Stimulated activated effector memory CD8-positive, alpha-beta T cell treated with anti-CD3 and anti-CD28 coated beads, Interleukin-12 subunit alpha, Interleukin-12 subunit beta, amount 100 ng/mL, for 72 hours (primary cell): ENCODE data around the gene ANKS1B.
"Not testable (repeated sequence)": the region's sequence is repeated elsewhere in the genome, so short reads cannot be mapped to it uniquely, and the experiment has no call there.

ENCODE experiments used
- ATAC-seq: fragments of 150-1000 bp; cut with Tn5 transposase; 2 replicates; pipeline ENCODE4 v1.10.0; 2021
- DNase-seq, 2 donors: peaks; one replicate each; pipeline ENCODE4 v3.0.0; 2021 to 2022; ENCODE audit warnings: low spot score in 2 of 2
- H3K27ac Mint-ChIP-seq: one replicate; pipeline ENCODE4 v1.8.0; 2022; ENCODE audit warnings: mild to moderate bottlenecking, mixed read lengths
- H3K36me3 Mint-ChIP-seq: one replicate; pipeline ENCODE4 v1.8.0; 2022; ENCODE audit warnings: mild to moderate bottlenecking, mixed read lengths
- H3K4me1 Mint-ChIP-seq: one replicate; pipeline ENCODE4 v1.8.0; 2022; ENCODE audit warnings: mixed read lengths
- H3K4me3 Mint-ChIP-seq: one replicate; pipeline ENCODE4 v1.8.0; 2022; ENCODE audit warnings: mild to moderate bottlenecking, mixed read lengths
- H3K9me3 Mint-ChIP-seq: one replicate; pipeline ENCODE4 v1.8.0; 2022; ENCODE audit warnings: mixed read lengths

Gene ANKS1B

GRCh38 chr12:99670635-99671034, 314.1 kb downstream of the ANKS1B start:
- no peak for DNase-seq

GRCh38 chr12:99658671-99659349, 325.9 kb downstream of the ANKS1B start:
- Mint-ChIP-seq H3K9me3 (peaks cover 4% of the 10 kb centered on the region), H3K27ac (no peak overlapping the region), H3K36me3 (no peaks in the 10 kb centered on the region), H3K4me3 (no peak overlapping the region), H3K4me1 (no peaks in the 10 kb centered on the region)
- DNase-seq (no peak), ATAC-seq (no peak)

More at GRCh38 chr12:99670635-99671034, 314.1 kb downstream of the ANKS1B start:
- Mint-ChIP-seq H3K27ac (no peak overlapping the region), H3K4me3 (no peak overlapping the region), H3K36me3 (no peaks in the 10 kb centered on the region), H3K9me3 (peaks cover 13% of the 10 kb centered on the region), H3K4me1 (no peaks in the 10 kb centered on the region)
- no peak for ATAC-seq

GRCh38 chr12:99649551-99649950, 335.2 kb downstream of the ANKS1B start:
- Mint-ChIP-seq H3K4me3 (no peak overlapping the region), H3K4me1 (no peaks in the 10 kb centered on the region), H3K9me3 (no peaks in the 10 kb centered on the region), H3K27ac (no peak overlapping the region), H3K36me3 (no peaks in the 10 kb centered on the region)
- ATAC-seq (peak; percentile 31), DNase-seq (no peak)

DNA sequence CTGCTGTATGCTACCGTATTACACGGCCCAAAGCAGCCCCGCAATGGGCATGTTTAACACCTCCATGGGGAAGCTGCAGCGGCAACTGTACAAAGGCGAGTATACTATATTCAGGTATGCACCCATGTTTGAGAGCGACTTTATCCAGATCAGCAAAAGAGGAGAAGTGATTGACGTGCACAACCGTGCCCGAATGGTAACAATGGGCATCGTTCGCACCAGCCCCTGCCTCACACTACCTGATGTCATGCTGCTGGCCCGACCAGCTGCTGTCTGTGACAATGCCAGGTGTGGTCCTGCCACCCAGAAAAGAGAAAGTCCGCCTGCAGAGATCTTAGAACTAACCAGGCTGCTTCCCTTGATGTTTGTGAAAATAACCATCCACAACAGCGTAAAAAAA, 336.6 kb downstream of the ANKS1B start:
- ATAC-seq (no peak), DNase-seq (no peak)
- no peaks in the 10 kb centered on the region for H3K36me3 Mint-ChIP-seq
- no peak overlapping the region for H3K27ac Mint-ChIP-seq
- no peaks in the 10 kb centered on the region for H3K4me1 Mint-ChIP-seq
- peaks cover 6% of the 10 kb centered on the region for H3K9me3 Mint-ChIP-seq
- H3K4me3 Mint-ChIP-seq = no peak overlapping the region

GRCh38 chr12:99647453-99647852, 337.3 kb downstream of the ANKS1B start, which contains the start of gene GARIN6:
GARIN6 (plus strand) TSS chr12:99647753; CDS start chr12:99648175, 422 bp downstream.
- Mint-ChIP-seq H3K36me3 (no peaks in the 10 kb centered on the region), H3K27ac (no peak within 1 kb of the TSS), H3K4me1 (no peaks in the 10 kb centered on the region), H3K9me3 (peaks cover 9% of the 10 kb centered on the region), H3K4me3 (no peak within 1 kb of the TSS)
- ATAC-seq (no peak), DNase-seq (no peak)

DNA sequence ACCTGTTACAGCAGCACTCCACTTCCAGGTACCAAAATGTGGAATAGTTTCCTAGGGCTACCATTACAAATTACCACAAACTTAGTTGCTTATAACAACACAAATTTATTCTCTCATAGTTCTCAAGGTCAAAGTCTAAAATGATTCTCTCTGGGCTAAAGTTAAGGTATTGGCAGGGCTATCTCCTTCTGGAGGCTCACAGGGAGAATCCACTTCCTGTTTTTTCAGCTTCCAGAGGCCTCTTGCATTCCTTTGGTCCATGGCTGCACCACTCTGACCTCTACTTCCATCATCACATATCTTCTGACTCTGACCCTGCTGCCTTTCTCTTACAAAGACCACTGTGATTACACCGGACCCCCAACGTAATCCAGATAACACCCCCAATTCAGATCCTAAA, 340.1 kb downstream of the ANKS1B start:
- ATAC-seq (no peak), DNase-seq (no peak)
- no peaks in the 10 kb centered on the region for H3K36me3 Mint-ChIP-seq
- H3K4me1 Mint-ChIP-seq = no peaks in the 10 kb centered on the region
- H3K9me3 Mint-ChIP-seq = peaks cover 9% of the 10 kb centered on the region
- H3K27ac Mint-ChIP-seq = no peak overlapping the region
- no peak overlapping the region for H3K4me3 Mint-ChIP-seq

GRCh38 chr12:99627459-99627858, 357.3 kb downstream of the ANKS1B start:
- Mint-ChIP-seq H3K4me1 (no peaks in the 10 kb centered on the region), H3K4me3 (no peak overlapping the region), H3K36me3 (no peaks in the 10 kb centered on the region), H3K9me3 (peaks cover 12% of the 10 kb centered on the region), H3K27ac (no peak overlapping the region)
- DNase-seq (no peak), ATAC-seq (no peak)

DNA sequence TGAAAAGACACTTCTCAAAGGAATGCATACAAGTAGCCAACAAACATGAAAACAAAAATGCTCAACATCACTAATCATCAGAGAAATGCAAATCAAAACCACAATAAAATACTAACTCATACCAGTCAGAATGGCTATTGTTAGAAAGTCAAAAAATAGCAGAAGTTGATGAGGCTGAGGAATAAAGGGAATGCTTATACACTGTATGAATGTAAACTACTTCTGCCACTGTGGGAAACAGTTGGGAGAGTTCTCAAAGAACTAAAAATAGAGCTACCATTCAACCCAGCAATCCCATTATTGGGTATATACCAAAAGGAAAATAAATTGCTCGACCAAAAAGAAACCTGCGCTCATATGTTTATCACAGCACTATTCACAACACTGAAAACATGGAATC, 360.1 kb downstream of the ANKS1B start:
- H3K27ac Mint-ChIP-seq, H3K4me1 Mint-ChIP-seq, H3K4me3 Mint-ChIP-seq, DNase-seq, H3K36me3 Mint-ChIP-seq, ATAC-seq: not testable (repeated sequence)
- H3K9me3 Mint-ChIP-seq = peaks cover 15% of the 10 kb centered on the region

- Mint-ChIP-seq H3K27ac (no peak overlapping the region), H3K36me3 (no peaks in the 10 kb centered on the region), H3K4me1 (no peaks in the 10 kb centered on the region), H3K9me3 (peaks cover 21% of the 10 kb centered on the region), H3K4me3 (no peak overlapping the region)
- ATAC-seq (no peak), DNase-seq (no peak)
Measured at GRCh38 chr12:99620159-99620479, 364.6 kb downstream of the ANKS1B start.

- DNase-seq = no peak
- no peak for ATAC-seq
- Mint-ChIP-seq H3K36me3 (no peaks in the 10 kb centered on the region), H3K4me3 (no peak overlapping the region), H3K4me1 (no peaks in the 10 kb centered on the region), H3K9me3 (peaks cover 24% of the 10 kb centered on the region), H3K27ac (no peak overlapping the region)
Measured at GRCh38 chr12:99619389-99620158, 365.2 kb downstream of the ANKS1B start.

DNA sequence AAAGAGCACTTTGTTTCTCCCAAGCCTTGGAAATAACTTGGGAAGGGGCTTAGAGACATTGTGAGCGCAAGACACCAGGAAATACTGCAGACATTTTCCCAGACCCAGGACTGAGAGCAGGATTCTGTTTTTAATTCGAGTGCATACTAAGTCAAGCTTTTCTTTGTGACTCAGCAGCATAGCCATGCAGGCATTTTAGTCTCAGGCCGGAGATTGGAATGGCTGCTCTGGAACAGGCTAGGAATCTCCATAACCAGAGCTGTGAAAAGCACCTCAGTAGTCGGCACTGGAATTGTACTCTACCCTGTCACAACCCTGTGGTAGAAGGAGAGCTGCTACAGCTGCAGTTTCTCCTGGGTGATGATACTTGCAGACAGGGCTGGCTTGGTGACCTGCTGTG, 366.1 kb downstream of the ANKS1B start:
- ATAC-seq = no peak
- DNase-seq = no peak
- H3K4me1 Mint-ChIP-seq = no peaks in the 10 kb centered on the region

DNA sequence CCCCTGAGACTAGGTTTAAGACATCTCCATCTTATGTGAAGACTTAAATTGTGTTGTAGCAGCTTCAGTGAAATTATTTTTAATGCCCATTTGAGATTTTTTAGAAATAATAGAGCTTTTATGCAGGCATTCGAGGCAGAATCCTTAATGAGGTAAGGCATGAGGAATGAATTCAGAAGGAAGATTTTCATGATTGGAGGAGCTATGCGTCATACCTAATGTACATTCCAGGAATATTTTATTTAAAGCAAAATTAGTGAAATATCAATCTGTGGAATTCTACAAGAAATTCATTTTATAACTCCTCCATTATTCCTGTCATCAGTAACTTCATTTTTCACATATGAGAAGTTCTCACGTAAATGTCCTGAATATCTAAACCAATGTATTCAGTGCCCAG, 373.1 kb downstream of the ANKS1B start:
- Mint-ChIP-seq H3K36me3 (no peaks in the 10 kb centered on the region), H3K4me1 (no peaks in the 10 kb centered on the region), H3K27ac (no peak overlapping the region), H3K4me3 (no peak overlapping the region), H3K9me3 (peaks cover 13% of the 10 kb centered on the region)
- ATAC-seq = no peak
- DNase-seq = no peak

More for the DNA sequence above, 366.1 kb downstream of the ANKS1B start:
- H3K27ac Mint-ChIP-seq = no peak overlapping the region
- no peaks in the 10 kb centered on the region for H3K36me3 Mint-ChIP-seq
- H3K4me3 Mint-ChIP-seq = no peak overlapping the region
- peaks cover 24% of the 10 kb centered on the region for H3K9me3 Mint-ChIP-seq

- no peak overlapping the region for H3K4me3 Mint-ChIP-seq
- ATAC-seq (no peak), DNase-seq (no peak)
- H3K27ac Mint-ChIP-seq = no peak overlapping the region
- H3K4me1 Mint-ChIP-seq = no peaks in the 10 kb centered on the region
- H3K36me3 Mint-ChIP-seq = no peaks in the 10 kb centered on the region
- H3K9me3 Mint-ChIP-seq = peaks cover 13% of the 10 kb centered on the region
Measured at GRCh38 chr12:99611117-99611516, 373.6 kb downstream of the ANKS1B start.

GRCh38 chr12:99609455-99610181, 375.1 kb downstream of the ANKS1B start:
- Mint-ChIP-seq H3K4me3 (no peak overlapping the region), H3K4me1 (no peaks in the 10 kb centered on the region), H3K27ac (no peak overlapping the region), H3K36me3 (no peaks in the 10 kb centered on the region), H3K9me3 (peaks cover 12% of the 10 kb centered on the region)
- DNase-seq (no peak), ATAC-seq (no peak)

- Mint-ChIP-seq H3K9me3 (peaks cover 9% of the 10 kb centered on the region), H3K36me3 (no peaks in the 10 kb centered on the region), H3K27ac (no peak overlapping the region), H3K4me3 (no peak overlapping the region), H3K4me1 (no peaks in the 10 kb centered on the region)
- DNase-seq (no peak), ATAC-seq (no peak)
Measured at GRCh38 chr12:99600388-99600787, 384.3 kb downstream of the ANKS1B start.

DNA sequence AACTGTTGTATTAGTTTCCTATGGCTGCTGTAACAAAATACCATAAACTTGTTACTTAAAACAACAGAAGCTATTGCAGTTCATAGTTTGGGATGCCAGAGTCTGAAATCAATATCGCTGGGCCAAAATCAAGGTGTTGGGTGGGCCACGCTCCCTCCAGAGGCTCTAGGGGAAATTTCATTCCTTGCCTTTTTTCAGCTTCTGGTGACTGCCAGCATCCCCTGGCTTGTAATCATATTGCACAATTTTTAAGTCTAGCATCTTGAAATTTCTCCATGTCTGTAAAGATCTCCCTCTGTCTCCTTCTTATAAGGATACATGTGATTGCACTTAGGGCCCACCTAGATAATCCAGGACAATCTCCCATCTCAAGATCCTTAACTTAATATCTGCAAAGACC, 386.0 kb downstream of the ANKS1B start:
- H3K4me1 Mint-ChIP-seq = no peaks in the 10 kb centered on the region
- no peak overlapping the region for H3K4me3 Mint-ChIP-seq
- DNase-seq (no peak), ATAC-seq (no peak)
- no peaks in the 10 kb centered on the region for H3K36me3 Mint-ChIP-seq
- H3K9me3 Mint-ChIP-seq = peaks cover 9% of the 10 kb centered on the region
- no peak overlapping the region for H3K27ac Mint-ChIP-seq
